CD4-positive, alpha-beta memory T cell (primary cell): ENCODE results near the gene VPREB3. TPM values are rescaled to one million over a fixed set of nuclear protein-coding genes. Genes with fewer than 3 reads are reported as not detected.

ENCODE experiments used
- CTCF ChIA-PET: fragments of 350-600 bp; sonication (Branson Sonifier 250); formaldehyde crosslinking; loops from one replicate; lab custom pipeline; 2021; ENCODE audit warnings: inconsistent platforms; ENCODE audit not compliant: partially characterized antibody; lab: Charles Lee
- POLR2A ChIA-PET: fragments of 350-600 bp; sonication (Branson Sonifier 250); formaldehyde crosslinking; loops from one replicate; lab custom pipeline; 2021; ENCODE audit not compliant: partially characterized antibody; lab: Charles Lee
- DNase-seq, 5 donors: peaks; one replicate each; pipeline versions ENCODE4 v3.0.0 to v3.0.0-alpha.2; 2020 to 2022; ENCODE audit warnings: mixed read lengths in 1 of 5
- H3K27ac ChIP-seq: one replicate; pipeline ENCODE4 v1.7.0; 2013; ENCODE audit warnings: low read depth, low read length
- H3K27me3 ChIP-seq: 2 replicates; pipeline ENCODE4 v1.7.0; 2013; ENCODE audit warnings: mild to moderate bottlenecking, low read length, moderate library complexity; ENCODE audit not compliant: insufficient read depth
- H3K36me3 ChIP-seq: 2 replicates; pipeline ENCODE4 v1.7.0; 2013; ENCODE audit warnings: mild to moderate bottlenecking, low read length, moderate library complexity; ENCODE audit not compliant: insufficient read depth
- H3K4me1 ChIP-seq: 2 replicates; pipeline ENCODE4 v1.7.0; 2013; ENCODE audit warnings: mild to moderate bottlenecking, low read length, moderate library complexity; ENCODE audit not compliant: insufficient read depth
- H3K4me3 ChIP-seq, 2 donors: one replicate each; pipeline ENCODE4 v1.7.0; 2013; ENCODE audit warnings: low read length in 2 of 2, mild to moderate bottlenecking in 1 of 2
- H3K9me3 ChIP-seq, 2 donors: one replicate each; pipeline ENCODE4 v1.7.0; 2013; ENCODE audit warnings: low read length in 2 of 2, control low read depth in 1 of 2; ENCODE audit not compliant: control insufficient read depth in 1 of 2
- H3K27ac Mint-ChIP-seq, 7 donors: one replicate each; pipeline ENCODE4 v1.8.0; 2020 to 2021; ENCODE audit warnings: mixed read lengths in 7 of 7, mild to moderate bottlenecking in 6 of 7, inconsistent platforms in 3 of 7, moderate library complexity in 3 of 7
- H3K27me3 Mint-ChIP-seq, 2 donors: one replicate each; pipeline ENCODE4 v1.8.0; 2020 to 2021; ENCODE audit warnings: mixed read lengths in 2 of 2
- H3K36me3 Mint-ChIP-seq, 2 donors: one replicate each; pipeline ENCODE4 v1.8.0; 2020 to 2021; ENCODE audit warnings: mixed read lengths in 2 of 2, inconsistent platforms in 1 of 2, mild to moderate bottlenecking in 1 of 2
- H3K4me1 Mint-ChIP-seq, 4 donors: one replicate each; pipeline ENCODE4 v1.8.0; 2020 to 2021; ENCODE audit warnings: mixed read lengths in 4 of 4, mild to moderate bottlenecking in 1 of 4
- H3K4me3 Mint-ChIP-seq, 8 donors: one replicate each; pipeline ENCODE4 v1.8.0; 2020 to 2021; ENCODE audit warnings: mixed read lengths in 8 of 8, mild to moderate bottlenecking in 7 of 8, moderate library complexity in 6 of 8, inconsistent platforms in 3 of 8
- H3K9me3 Mint-ChIP-seq, 8 donors: one replicate each; pipeline ENCODE4 v1.8.0; 2020 to 2021; ENCODE audit warnings: mixed read lengths in 8 of 8, mild to moderate bottlenecking in 5 of 8, inconsistent platforms in 3 of 8, moderate library complexity in 1 of 8
- intact Hi-C: fragments of 100-400 bp; cut with micrococcal nuclease; formaldehyde crosslinking; loops from one replicate; pipeline ENCODE4 v1.15.1; 2023
- polyA plus RNA-seq, 2 donors: library from polyadenylated mRNA; unstranded; fragments of 300-500 nt; fragmentation: Illumina TruSeq; gene quantifications; one replicate each; pipeline ENCODE4 v1.2.3, GENCODE V29; 2021
- total RNA-seq, 2 experiments: library from RNA; stranded (reverse); gene quantifications; one replicate each; pipeline ENCODE4 v1.2.3, GENCODE V29; 2021

Gene VPREB3
- total and polyA plus RNA-seq, 4 experiments from 2014 or later = 1.2 to 5.5 TPM; not detected in 2

- Histone ChIP-seq H3K36me3 (no peaks in the 10 kb centered on the region), H3K27me3 (no peaks in the 10 kb centered on the region), H3K27ac (no peak overlapping the region), H3K9me3 (no peaks in the 10 kb centered on the region), H3K4me3 (no peak overlapping the region), H3K4me1 (peaks cover 7% of the 10 kb centered on the region)
- no peak for DNase-seq
- H3K36me3 Mint-ChIP-seq = peaks cover 0 to under 1% of the 10 kb centered on the region in 2 donors
- ChIA-PET CTCF (no interaction called here), POLR2A (no interaction called here)
- no peaks in the 10 kb centered on the region for H3K27me3 Mint-ChIP-seq
- no peak overlapping the region for H3K4me3 Mint-ChIP-seq
- intact Hi-C loops = no loop called here
- H3K4me1 Mint-ChIP-seq = peaks cover 4 to 16% (median 12%) of the 10 kb centered on the region in 4 donors
- H3K9me3 Mint-ChIP-seq = no peaks in the 10 kb centered on the region
- no peak overlapping the region for H3K27ac Mint-ChIP-seq
Measured at GRCh38 chr22:23782252-23782651, 28.0 kb upstream of the VPREB3 start.

- peaks cover 3 to 14% (median 11%) of the 10 kb centered on the region in 4 donors for H3K4me1 Mint-ChIP-seq
- H3K4me3 Mint-ChIP-seq = no peak overlapping the region
- Histone ChIP-seq H3K27ac (no peak overlapping the region), H3K4me1 (peaks cover 7% of the 10 kb centered on the region), H3K27me3 (no peaks in the 10 kb centered on the region), H3K4me3 (no peak overlapping the region), H3K9me3 (no peaks in the 10 kb centered on the region), H3K36me3 (no peaks in the 10 kb centered on the region)
- no peaks in the 10 kb centered on the region for H3K9me3 Mint-ChIP-seq
- ChIA-PET POLR2A (no interaction called here), CTCF (interaction anchor here (1.0 kb wide), 1 partner anchor 10 kb away, joined by 3 read pairs; no protein-coding TSS in a partner anchor)
- no peak for DNase-seq
- no peaks in the 10 kb centered on the region for H3K36me3 Mint-ChIP-seq
- H3K27me3 Mint-ChIP-seq = no peaks in the 10 kb centered on the region
- intact Hi-C loops = no loop called here
- H3K27ac Mint-ChIP-seq = peak overlapping the region in 1 of 7 donors; percentile 4
Measured at GRCh38 chr22:23781511-23782183, 27.4 kb upstream of the VPREB3 start.

GRCh38 chr22:23781065-23781464, 26.8 kb upstream of the VPREB3 start:
- CTCF ChIA-PET = interaction anchor here (1.0 kb wide), 1 partner anchor 10 kb away, joined by 3 read pairs; no protein-coding TSS in a partner anchor
- POLR2A ChIA-PET = no interaction called here
- H3K27me3 ChIP-seq = no peaks in the 10 kb centered on the region
- no peak for DNase-seq
- H3K36me3 Mint-ChIP-seq = no peaks in the 10 kb centered on the region
- peaks cover under 1% of the 10 kb centered on the region for H3K4me1 ChIP-seq
- no peak overlapping the region for H3K4me3 Mint-ChIP-seq
- no peaks in the 10 kb centered on the region for H3K9me3 ChIP-seq
- H3K4me1 Mint-ChIP-seq = peaks cover 2 to 8% (median 5%) of the 10 kb centered on the region in 4 donors
- no peak overlapping the region for H3K27ac ChIP-seq
- H3K27ac Mint-ChIP-seq = no peak overlapping the region
- intact Hi-C loops = no loop called here
- H3K36me3 ChIP-seq = no peaks in the 10 kb centered on the region
- H3K4me3 ChIP-seq = no peak overlapping the region
- H3K27me3 Mint-ChIP-seq = no peaks in the 10 kb centered on the region
- no peaks in the 10 kb centered on the region for H3K9me3 Mint-ChIP-seq

DNA sequence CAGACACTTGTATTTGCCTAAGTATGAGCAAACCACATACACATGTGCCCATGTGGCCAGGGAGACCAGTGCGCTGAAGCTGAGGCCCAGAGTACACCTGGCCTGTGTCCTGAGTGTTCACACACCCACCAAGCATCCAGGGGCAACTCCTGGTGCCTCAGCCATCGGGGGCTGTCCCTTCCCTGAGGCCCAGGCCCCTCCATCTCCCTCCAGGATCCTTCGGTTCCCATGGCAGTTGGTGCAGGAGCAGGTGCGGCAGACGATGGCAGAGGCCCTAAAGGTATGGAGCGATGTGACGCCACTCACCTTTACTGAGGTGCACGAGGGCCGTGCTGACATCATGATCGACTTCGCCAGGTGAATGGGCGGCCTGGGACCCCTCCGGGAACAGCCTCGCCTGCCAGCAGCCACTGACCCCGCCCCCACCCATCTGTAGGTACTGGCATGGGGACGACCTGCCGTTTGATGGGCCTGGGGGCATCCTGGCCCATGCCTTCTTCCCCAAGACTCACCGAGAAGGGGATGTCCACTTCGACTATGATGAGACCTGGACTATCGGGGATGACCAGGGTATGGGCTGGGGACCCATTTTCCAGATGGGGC, 26.0 kb upstream of the VPREB3 start:
- H3K4me3 ChIP-seq = no peak overlapping the region
- Mint-ChIP-seq H3K27ac (no peak overlapping the region), H3K36me3 (no peaks in the 10 kb centered on the region), H3K9me3 (no peaks in the 10 kb centered on the region), H3K4me3 (no peak overlapping the region), H3K27me3 (no peaks in the 10 kb centered on the region), H3K4me1 (peaks cover 3 to 7% (median 5%) of the 10 kb centered on the region in 4 donors)
- intact Hi-C loops = no loop called here
- H3K27ac ChIP-seq = no peak overlapping the region
- H3K36me3 ChIP-seq = no peaks in the 10 kb centered on the region
- DNase-seq = no peak
- no peaks in the 10 kb centered on the region for H3K4me1 ChIP-seq
- CTCF ChIA-PET = interaction anchor here (1.0 kb wide), 1 partner anchor 9 kb away, joined by 3 read pairs; no protein-coding TSS in a partner anchor
- H3K27me3 ChIP-seq = no peaks in the 10 kb centered on the region
- no peaks in the 10 kb centered on the region for H3K9me3 ChIP-seq
- POLR2A ChIA-PET = no interaction called here

DNA sequence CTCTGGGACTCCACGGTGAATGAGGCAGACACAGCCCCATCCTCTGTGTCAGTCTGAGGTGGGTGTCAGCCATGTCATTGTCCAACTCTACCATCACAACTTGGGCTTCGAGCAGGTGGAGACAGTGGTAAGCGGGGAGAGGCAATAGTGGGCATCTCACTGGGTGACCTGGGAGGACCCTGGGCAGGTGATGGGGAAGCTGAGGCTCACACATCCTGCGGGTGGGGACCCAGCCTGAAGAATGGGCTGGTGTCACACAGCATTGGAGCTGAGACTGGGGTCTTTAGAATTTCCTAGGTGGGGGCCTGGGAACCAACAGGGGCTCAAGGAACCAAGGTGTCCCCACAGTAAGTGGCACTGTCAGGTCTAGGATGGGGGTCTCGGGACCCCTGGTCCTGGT, 25.5 kb upstream of the VPREB3 start:
- Histone ChIP-seq H3K9me3 (no peaks in the 10 kb centered on the region), H3K36me3 (no peaks in the 10 kb centered on the region), H3K4me1 (no peaks in the 10 kb centered on the region), H3K27me3 (no peaks in the 10 kb centered on the region), H3K27ac (no peak overlapping the region), H3K4me3 (no peak overlapping the region)
- Mint-ChIP-seq H3K27me3 (no peaks in the 10 kb centered on the region), H3K4me3 (no peak overlapping the region), H3K9me3 (no peaks in the 10 kb centered on the region), H3K36me3 (no peaks in the 10 kb centered on the region), H3K27ac (no peak overlapping the region), H3K4me1 (peaks cover 3 to 7% (median 5%) of the 10 kb centered on the region in 4 donors)
- no peak for DNase-seq
- intact Hi-C loops = no loop called here
- ChIA-PET POLR2A (no interaction called here), CTCF (no interaction called here)

- Mint-ChIP-seq H3K36me3 (no peaks in the 10 kb centered on the region), H3K4me1 (peaks cover 0 to 3% (median 1%) of the 10 kb centered on the region in 4 donors), H3K27ac (no peak overlapping the region), H3K27me3 (no peaks in the 10 kb centered on the region), H3K4me3 (no peak overlapping the region), H3K9me3 (no peaks in the 10 kb centered on the region)
- no peaks in the 10 kb centered on the region for H3K4me1 ChIP-seq
- H3K9me3 ChIP-seq = no peaks in the 10 kb centered on the region
- H3K27me3 ChIP-seq = no peaks in the 10 kb centered on the region
- ChIA-PET CTCF (no interaction called here), POLR2A (no interaction called here)
- no peak overlapping the region for H3K27ac ChIP-seq
- no peak overlapping the region for H3K4me3 ChIP-seq
- intact Hi-C loops = no loop called here
- H3K36me3 ChIP-seq = no peaks in the 10 kb centered on the region
- DNase-seq = no peak
Measured at GRCh38 chr22:23779083-23779482, 24.9 kb upstream of the VPREB3 start.

GRCh38 chr22:23778577-23778900, 24.3 kb upstream of the VPREB3 start:
- Histone ChIP-seq H3K4me3 (no peak overlapping the region), H3K9me3 (no peaks in the 10 kb centered on the region), H3K27ac (no peak overlapping the region), H3K36me3 (no peaks in the 10 kb centered on the region), H3K27me3 (no peaks in the 10 kb centered on the region), H3K4me1 (no peaks in the 10 kb centered on the region)
- Mint-ChIP-seq H3K36me3 (no peaks in the 10 kb centered on the region), H3K9me3 (no peaks in the 10 kb centered on the region), H3K27ac (peak overlapping the region in 1 of 7 donors; percentile 68), H3K27me3 (no peaks in the 10 kb centered on the region), H3K4me1 (peaks cover 0 to 4% (median under 1%) of the 10 kb centered on the region in 4 donors), H3K4me3 (no peak overlapping the region)
- ChIA-PET POLR2A (no interaction called here), CTCF (interaction anchor here (1.4 kb wide), 1 partner anchor 11 kb away, joined by 3 read pairs; no protein-coding TSS in a partner anchor)
- no peak for DNase-seq
- intact Hi-C loops = no loop called here
